ENCODE results near the gene PRKN.

DNA sequence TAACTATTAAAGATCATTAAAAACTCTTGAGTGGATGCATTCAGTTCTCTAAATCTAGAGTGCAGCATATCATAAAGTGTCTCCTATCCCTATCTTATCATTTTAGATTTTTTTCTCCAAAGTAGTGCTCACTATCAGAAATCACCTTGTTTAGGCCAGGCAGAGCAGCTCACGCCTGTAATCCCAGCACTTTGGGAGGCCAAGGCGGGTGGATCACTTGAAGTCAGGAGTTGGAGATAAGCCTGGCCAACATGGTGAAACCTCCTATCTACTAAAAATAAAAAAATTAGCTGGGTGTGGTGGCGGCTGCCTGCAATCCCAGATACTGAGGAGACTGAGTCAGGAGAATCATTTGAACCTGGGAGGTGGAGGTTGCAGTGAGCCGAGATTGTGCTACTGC is 368.9 kb downstream of the PRKN start:
- TF ChIP-seq, protein P1, sequence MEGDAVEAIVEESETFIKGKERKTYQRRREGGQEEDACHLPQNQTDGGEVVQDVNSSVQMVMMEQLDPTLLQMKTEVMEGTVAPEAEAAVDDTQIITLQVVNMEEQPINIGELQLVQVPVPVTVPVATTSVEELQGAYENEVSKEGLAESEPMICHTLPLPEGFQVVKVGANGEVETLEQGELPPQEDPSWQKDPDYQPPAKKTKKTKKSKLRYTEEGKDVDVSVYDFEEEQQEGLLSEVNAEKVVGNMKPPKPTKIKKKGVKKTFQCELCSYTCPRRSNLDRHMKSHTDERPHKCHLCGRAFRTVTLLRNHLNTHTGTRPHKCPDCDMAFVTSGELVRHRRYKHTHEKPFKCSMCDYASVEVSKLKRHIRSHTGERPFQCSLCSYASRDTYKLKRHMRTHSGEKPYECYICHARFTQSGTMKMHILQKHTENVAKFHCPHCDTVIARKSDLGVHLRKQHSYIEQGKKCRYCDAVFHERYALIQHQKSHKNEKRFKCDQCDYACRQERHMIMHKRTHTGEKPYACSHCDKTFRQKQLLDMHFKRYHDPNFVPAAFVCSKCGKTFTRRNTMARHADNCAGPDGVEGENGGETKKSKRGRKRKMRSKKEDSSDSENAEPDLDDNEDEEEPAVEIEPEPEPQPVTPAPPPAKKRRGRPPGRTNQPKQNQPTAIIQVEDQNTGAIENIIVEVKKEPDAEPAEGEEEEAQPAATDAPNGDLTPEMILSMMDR (conservative IDR thresholded peaks at IDR 0.05), result no peak
- no peak for TF ChIP-seq ZFX (IDR thresholded peaks at IDR 0.05)

Data from C4-2B (cell line).